Measurements from ENCODE around the gene UTF1. TPM values are rescaled to one million over a fixed set of nuclear protein-coding genes. Genes with fewer than 3 reads are reported as not detected.

The UTF1 gene
- total RNA-seq, 1 donor from 2014 or later = not detected

DNA sequence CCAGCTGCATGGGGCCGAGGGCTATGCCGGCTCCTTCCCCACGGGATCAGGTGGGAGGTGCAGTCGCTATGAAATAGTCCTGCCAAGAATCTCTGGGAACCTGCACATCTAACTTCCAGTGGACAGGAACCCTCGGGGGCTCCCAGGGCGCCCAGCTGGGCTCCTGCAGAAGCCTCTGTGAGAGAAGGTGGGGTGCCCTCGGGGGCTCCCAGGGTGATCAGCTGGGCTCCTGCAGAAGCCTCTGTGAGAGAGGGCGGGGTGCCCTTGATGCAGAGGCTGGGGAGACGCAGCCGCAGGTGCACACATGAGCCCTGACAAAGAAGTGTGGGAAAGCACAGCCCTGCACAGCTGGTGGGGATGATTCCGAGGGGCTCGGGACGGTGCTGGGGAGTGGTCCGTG lies 13.6 kb downstream of the UTF1 start:
- intact Hi-C loops (cut with micrococcal nuclease) = no loop called here

DNA sequence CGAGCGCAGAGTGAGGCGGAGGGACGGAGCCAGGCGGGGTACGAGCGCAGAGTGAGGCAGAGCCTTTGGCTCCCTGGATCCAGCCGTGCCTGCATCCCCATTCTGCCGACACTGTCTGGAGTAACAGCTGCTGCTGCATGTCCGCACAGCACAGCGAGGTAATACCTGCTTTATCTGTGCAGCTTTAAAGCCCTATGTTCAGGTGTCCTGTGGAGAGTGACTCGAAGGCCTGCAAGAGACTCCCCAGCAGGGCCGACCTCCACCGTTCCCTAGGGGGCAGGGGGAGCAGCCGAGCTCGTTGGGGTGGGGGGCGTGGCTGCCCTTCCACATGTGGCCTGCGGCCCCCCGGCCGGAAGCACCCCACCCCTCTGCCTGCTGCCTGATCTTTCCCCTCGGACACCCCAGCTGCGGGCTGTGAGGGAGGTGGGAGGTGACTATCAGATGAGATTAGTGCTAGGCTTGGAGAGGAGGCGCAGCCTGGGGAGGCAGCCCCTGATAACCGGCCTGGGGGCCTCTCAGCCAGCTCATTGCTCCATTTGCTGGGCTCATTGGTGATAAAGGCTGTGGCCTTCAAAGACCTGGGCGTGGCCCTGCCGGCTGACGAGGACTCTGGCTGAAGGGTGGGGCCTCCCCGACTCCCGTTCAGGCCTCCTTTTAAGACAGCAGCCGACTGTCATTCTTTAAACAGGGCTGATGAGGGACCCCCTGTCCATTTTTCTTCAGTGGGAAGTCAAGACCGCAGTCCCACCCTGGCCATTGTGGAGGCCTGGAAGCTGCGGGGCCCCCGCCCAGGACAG lies 15.6 kb downstream of the UTF1 start:
- intact Hi-C loops (cut with micrococcal nuclease) = no loop called here

DNA sequence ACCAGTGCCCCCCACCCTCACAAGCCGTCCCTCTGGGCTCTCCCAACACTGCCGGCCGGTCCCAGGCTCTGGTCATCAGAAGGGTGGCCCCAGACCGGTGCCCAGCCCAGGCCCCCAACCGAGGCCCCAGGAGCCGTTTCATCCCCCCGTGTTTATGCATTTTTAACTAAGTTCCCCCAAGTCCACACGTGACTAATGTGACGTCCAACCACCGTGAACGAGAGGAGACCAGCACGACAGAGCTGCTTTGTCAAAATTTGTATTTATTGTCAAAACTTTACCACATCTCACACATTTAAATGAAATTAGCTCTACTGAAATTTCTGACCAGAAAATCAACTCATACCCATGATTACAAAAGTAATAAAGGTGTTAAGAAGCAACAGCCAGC lies 16.2 kb downstream of the UTF1 start:
- intact Hi-C loops (cut with micrococcal nuclease) = no loop called here

DNA sequence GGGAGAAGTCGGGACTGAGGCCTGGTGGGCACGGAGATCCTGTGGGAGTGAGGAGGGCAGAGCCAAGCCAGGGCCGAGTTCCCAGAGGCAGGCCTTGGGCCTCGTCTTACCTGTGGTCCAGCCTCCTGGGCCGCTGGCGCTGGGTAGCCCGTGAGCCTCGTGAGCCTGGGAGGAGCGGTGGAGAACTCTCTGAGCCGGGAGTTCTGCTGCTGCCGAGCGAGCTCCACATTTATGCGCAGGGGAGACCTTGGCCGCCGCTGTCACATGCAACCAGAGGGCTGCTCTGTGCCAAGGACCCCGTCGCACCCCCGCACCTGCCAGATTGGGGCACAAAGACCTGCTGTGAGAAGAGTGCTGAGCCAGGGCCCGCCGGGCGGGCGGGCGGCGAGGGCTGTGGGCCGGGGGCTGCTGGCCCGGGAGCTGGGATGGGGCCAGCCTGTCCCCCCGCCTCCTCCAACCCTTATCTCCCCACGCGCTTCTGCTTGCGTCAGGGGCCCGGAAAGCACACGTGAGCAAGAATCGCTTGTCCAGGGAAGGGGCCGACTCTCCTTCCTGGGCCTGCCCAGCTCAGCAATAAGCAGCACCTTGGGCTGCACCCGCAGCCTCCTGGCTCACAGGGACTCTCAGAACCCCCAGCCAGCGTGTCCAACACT lies 17.8 kb downstream of the UTF1 start:
- intact Hi-C loops (cut with micrococcal nuclease) = no loop called here

DNA sequence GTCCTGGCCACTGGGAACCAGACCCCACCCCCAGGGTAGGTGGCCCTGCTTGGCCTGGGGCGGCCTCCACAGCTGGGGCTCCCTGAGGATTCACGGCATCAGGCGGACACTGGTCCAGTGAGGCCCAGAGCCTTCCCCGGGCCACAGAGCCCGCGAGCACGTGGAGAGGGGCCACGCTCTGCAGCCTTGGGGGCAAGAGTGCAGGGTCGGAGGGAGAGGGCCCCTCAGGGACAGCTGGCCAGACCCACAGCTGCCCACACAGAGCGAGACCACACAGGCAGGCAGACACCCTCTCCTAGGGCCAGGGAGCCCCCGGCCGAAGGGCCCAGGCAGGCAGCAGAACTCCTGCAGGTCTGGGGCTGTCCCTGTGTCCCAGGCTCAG lies 18.3 kb downstream of the UTF1 start:
- intact Hi-C loops (cut with micrococcal nuclease) = no loop called here

DNA sequence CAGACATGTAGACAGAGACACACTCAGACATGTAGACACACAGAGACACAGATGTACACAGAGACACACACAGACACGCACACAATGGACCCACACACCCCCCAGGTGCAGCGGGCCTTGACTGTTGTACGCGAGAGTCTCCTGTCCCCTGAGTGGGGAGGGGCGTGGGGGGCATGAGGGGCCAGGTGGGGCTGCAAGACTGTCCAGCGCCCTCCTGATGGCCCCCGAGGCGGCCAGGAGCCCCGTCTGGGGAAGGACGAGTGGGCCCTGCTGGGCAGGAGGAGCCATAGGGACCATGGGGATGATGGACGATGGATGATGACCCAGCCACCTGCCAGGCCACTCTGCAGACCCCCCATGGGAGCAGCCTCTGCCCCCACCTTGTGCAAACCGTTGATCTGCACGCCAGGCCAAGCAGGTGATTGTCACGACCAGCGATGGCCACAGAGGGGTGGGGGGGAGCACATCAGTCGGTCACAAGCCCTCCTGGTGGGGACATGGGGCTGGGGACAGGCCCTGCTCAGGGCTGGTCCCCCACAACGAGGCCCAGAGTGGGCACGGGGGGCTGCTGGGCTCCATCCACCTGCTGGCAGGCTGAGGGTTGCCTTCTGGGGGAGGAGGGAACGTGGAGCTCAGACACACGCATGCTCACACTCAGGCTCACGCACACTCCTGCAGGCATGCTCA lies 19.2 kb downstream of the UTF1 start:
- intact Hi-C loops (cut with micrococcal nuclease) = no loop called here

DNA sequence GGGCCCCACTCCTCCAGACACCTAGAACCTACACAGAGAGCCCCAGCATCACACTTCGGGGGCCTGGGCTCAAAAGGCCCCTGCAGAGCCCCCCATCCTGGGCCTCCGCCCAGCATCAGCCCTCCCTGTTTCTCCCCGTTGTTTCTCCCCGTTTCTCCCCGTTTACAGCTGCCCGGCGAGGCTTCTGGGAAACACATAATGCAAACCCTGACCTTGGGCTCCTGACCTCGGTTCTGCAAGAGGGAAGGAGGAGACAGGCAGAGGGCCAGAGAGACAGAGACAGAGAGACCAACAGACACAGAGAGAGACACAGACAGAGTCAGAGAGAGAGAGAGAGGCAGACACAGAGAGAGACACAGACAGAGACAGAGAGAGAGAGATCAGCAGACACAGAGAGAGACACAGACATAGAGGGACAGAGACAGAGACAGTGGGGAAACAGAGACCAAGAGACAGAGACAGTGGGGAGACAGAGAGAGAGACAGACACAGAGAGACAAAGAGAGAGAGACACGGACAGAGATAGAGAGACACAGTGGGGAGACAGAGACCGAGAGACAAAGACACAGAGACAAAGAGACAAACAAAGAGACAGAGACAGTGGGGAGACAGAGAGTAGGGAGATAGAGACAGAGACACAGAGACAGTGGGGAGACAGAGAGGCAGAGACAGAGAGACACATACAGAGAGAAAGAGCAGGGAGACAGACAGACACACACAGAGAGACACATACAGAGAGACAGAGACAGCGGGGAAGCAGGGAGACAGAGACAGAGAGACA lies 20.1 kb downstream of the UTF1 start:
- intact Hi-C loops (cut with micrococcal nuclease) = no loop called here

DNA sequence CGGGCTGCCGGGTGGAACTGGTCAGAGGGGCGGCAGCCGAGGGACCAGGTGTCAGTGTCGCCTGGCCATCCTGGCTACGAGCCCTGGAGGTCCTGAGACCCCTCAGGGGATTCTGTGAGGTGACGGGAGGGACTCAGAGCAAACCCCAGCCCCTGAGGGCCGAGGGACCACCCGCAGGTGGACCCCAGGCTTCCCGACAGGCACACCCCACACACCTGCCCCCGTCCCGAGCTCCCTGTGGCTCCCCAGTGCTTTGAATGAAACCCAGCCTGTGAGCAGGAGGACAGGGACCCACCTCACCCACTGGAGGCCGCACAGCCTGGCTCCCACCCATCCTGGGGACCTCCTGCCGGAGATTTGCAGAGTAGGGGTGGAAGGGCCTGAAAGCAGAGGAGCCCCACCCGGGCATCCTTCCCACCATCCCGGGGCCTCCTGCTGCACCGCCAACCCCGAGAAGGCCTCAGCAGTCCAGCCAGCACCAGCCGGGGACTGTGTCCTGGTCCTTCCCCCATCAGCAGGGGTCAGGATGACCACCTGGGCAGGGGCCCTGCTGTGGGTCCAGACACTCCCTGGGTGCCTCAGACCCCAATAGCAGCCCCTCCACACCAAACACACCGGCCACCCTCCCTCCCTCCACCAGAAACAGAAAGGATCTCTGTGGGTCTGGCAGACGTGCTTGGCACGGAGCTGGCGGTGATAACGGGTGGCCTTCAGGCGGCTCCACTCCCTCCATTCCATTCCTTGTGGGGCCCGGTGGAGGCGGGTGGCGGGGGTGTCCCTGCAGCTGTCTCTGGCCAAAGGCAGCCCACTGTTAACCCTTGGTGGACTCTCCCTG lies 21.6 kb downstream of the UTF1 start:
- intact Hi-C loops (cut with micrococcal nuclease) = no loop called here

DNA sequence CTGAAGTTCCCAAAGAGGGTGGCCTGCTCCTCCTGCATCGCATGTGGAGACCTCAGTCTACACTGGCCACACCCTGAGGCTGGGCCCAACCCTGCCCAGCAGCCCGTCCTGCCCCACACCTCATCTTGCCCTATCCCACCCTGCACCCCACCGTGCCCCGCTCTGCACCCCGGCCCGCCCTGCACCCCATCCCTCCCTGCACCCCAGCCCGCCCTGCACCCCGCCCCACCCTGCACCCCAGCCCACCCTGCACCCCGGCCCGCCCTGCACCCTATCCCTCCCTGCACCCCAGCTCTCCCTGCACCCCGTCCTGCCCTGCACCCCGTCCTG lies 22.2 kb downstream of the UTF1 start:
- intact Hi-C loops (cut with micrococcal nuclease) = no loop called here

DNA sequence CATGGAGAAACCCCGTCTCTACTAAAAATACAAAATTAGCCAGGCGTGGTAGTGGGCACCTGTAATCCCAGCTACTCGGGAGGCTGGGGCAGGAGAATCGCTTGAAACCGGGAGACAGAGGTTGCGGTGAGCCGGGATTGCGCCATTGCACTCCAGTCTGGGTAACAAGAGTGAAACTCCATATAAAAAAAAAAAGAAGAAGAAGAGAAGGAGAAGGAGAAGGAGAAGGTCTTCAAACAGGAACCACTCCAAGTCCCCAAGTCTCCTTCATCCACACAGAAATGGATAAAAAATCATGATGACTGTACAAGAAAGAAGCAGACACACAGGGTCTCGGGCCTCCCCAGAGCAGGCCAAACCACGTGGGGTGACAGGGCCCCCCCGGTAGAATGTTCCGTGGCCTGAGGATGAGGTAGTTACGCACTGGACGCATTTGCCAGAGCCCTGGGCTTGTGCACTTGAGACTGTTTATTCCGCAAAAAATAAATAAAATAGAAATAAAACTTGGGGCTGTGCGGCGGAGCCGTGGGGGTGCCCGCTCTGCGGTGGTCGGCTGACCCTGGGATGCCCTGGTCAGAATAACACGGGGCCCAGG lies 23.4 kb downstream of the UTF1 start:
- intact Hi-C loops (cut with micrococcal nuclease) = no loop called here

DNA sequence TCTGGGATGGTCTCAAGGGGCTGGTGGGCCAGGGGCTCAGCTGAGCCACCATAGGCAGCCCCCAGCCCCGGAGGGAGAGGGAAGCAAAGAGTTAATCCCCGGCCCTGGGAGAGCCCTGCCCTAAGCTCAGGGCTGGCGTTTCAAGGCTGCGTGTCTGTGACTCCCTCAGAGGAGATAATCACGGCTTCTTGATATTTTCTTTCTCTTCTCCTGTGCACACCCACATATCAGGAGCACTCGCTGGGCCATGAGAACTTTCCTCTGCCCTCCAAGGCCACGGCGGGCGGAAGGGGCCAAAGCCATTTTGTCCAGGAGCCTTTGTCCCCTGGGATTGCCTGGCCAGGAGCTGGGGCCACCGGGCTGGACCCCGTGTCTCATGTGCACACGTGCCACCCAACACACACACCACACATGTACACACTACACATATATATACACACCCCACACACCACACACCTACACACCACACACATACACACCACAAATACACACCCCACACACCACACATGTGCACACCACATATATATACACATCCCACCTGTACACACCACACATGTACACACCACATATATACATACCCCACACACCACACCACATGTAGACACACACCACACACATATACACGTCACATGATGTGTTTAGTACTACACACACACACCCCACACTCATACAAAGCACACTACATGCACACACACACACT lies 24.6 kb downstream of the UTF1 start:
- intact Hi-C loops (cut with micrococcal nuclease) = loop anchor here (5.0 kb wide), 1 partner anchor 112 kb away; no protein-coding TSS in a partner anchor

DNA sequence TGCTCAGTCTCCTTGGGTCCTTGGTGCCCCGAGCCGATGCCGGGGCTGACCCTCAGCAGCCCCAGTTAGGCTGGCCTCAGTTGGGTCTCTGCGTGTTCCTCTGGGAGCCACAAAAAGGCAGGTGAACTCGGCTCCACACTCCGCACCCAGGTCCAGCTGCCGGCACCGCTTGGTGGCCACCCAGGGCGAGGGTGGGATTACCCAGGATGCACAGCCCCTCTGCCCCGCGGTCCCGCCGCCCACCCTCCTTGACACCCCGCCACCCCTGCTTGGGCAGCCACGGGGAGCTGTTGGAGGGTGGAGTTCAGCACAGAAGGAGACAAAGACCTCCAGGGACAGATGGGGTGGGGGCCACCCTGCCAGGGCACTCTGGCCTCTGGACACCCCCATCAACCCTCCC lies 25.3 kb downstream of the UTF1 start:
- intact Hi-C loops (cut with micrococcal nuclease) = loop anchor here (5.0 kb wide), 1 partner anchor 113 kb away; no protein-coding TSS in a partner anchor

DNA sequence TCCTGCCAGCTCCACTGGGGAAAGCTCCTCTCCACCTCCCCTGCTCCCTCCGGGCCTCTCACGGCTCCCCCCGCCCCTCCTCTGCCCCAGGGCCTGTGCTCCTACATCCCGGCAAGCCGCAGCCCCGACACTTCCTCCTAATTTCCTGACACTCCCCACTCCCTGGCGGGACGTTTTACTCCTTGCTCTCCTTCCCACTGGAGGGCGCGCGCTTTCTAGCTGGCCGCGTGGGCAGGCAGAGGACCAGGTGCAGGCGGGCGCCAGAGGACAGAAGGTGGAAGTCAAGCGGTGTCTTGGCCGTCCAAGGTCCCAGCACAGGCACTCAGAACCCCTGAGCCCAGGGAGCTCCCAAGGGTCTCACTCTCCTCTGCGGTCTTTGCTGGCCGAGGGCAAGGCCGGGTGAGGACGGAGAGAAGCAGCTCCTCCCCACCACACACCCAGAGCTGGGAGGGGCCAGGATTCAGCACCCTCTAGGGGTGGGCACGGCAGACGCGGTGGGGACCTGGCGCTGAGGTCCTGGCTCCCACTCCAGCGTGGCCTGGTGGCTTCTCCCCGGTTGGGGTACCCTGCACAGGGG lies 27.6 kb downstream of the UTF1 start:
- intact Hi-C loops (cut with micrococcal nuclease) = loop anchor here (2.0 to 5.0 kb wide), 3 partner anchors 17 to 927 kb away; no protein-coding TSS in a partner anchor

DNA sequence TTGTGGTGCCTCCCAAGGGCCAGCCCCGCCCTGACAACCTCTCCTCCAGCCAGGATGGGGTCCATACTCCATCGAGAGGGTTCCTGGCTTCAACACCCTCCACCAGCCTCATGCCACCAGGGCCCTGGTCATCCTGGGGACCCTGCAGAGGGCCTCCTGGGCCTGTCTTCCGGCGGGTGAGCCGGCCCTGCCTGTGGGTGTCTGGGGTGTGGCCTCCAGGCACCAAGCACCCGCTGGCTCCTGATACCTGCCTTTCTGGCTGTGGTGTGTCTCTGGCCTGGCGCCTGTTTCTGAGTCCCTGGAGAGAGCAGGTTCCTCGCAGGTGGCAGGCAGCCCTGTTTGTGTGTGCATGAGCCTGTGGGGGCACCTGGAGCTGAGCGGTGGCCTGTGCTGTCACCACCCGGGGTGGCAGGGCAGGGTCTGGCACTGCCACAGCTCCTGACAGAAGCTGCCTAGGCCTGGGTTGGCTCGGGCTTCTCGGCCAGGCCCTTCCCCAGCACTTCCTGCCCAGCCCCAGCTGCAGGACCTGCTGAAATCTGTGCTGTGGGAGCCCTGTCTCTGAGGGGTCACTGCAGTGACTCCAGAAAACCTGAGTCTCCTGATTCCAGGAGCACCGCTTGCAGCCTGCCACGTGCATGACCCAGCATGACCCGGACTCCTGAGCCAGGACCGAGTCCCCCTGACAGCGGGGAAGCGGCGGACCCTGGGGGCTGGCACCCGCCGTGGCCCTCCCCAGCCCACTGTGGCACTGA lies 28.2 kb downstream of the UTF1 start:
- intact Hi-C loops (cut with micrococcal nuclease) = loop anchor here (2.0 to 5.0 kb wide), 3 partner anchors 17 to 927 kb away; no protein-coding TSS in a partner anchor

DNA sequence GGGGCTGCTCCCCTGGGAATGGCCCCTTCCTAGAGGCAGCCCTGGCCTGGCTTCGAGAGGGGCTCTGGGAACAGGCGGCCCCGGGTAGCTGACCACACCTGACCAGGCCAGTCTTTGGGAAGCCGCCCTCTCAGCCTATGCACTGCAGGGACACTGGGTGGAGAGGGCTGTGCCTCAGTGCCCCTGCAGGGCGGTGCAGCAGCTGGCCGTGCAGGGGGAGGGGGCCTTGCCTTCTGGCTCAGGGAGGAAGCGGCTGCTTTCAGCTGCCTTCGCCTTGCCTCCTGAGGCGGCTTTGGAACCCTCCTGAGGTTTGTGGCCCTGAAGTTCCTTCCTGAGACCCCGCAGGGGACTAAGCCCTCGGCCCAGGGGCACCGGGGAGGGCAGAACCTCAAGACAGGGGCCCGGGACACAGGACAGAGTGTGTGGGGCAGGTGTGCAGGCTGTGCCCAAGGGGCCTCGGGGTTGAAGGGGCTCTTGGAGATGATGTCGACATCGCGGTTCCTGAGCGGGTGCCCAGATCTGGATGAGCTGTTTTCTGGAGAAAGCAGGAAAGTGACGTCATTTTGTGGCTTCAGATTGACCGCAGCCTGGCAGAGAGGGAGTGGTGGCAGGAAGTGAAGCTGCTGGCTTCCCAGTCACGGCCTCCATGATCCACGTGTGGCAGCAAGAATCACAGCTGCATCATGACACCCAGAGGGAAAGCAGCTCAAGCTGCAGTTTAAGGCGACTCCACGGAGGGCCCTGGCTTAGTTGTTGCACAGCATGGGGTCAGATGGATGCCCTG lies 29.0 kb downstream of the UTF1 start:
- intact Hi-C loops (cut with micrococcal nuclease) = loop anchor here (1.0 to 5.0 kb wide), 4 partner anchors 16 to 928 kb away; no protein-coding TSS in a partner anchor

DNA sequence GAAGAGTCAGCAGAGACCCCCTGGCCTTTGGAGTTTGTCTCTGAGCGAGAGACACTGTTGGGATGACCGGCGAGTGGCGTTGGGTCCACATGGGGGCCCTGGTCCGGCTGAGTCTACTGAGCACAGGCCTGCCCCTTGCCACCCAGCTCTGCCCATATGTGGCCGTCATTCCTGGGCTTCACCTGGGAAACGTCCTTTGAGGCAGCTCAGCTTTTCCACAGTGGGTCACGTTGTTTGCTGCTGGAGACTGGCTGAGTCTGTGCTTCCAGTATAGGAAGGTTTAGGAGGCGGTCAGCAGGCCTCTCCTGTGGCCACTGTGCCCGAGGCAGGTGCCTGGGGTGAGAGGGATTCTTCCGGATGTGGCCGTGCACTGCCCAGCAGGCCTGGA lies 29.6 kb downstream of the UTF1 start:
- intact Hi-C loops (cut with micrococcal nuclease) = loop anchor here (1.0 to 5.0 kb wide), 4 partner anchors 15 to 929 kb away; no protein-coding TSS in a partner anchor

DNA sequence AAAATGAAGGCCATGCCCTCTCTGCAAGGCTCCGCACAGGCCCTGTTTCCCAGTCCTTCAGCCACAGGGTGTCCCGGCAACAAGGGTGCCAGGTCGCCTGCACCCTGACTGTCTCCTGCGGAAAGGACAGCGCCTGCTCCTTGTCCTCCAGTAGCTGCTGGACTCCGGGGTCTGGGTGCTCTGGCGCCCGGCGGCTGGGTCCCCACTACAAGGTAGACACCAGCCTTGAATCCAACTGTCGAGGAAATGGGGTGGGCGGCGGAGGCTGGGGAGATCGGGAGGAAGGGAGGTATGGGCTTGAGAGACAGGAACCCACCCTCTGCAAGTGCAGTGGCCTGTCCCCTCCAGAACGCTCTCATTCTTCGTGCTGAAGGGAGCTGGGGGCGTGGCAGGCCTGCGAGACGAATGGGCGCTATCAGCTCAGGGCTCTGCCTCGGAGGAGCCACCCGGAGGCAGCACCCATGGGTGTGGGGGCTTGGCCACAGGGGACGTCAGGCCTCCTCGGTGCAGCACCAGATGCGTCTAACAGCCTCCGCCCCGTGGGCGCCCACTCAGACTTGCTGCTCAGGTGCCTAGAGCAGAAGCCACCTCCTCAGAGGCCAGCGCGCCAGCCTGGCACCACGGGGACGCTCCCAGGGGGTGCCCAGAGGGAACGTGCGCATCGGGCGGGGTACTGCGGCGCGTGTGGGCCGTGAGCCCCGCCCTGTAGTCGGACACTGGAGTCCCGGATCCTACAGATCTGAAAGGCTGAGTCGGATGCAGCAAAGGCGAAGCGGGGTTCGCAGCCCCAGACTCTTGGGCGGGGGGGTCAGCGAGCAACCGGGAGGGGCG lies 31.1 kb downstream of the UTF1 start:
- intact Hi-C loops (cut with micrococcal nuclease) = loop anchor here (2.0 to 5.0 kb wide), 2 partner anchors 809 to 1102 kb away; no protein-coding TSS in a partner anchor

Data from T-helper 1 cell treated with Interleukin-12 subunit alpha and Interleukin-12 subunit beta and Interleukin-4 antibody, amounts not matched to agents 30 ng/mL and 1 ng/mL, for 36 hours (primary cell).